ENCODE measurements around the gene NUP43. TPM values are rescaled to one million over a fixed set of nuclear protein-coding genes. Genes with fewer than 3 reads are reported as not detected.
"Not testable (repeated sequence)": the region's sequence is repeated elsewhere in the genome, so short reads cannot be mapped to it uniquely, and the experiment has no call there.

The NUP43 gene
- total RNA-seq = 17.8 TPM

DNA sequence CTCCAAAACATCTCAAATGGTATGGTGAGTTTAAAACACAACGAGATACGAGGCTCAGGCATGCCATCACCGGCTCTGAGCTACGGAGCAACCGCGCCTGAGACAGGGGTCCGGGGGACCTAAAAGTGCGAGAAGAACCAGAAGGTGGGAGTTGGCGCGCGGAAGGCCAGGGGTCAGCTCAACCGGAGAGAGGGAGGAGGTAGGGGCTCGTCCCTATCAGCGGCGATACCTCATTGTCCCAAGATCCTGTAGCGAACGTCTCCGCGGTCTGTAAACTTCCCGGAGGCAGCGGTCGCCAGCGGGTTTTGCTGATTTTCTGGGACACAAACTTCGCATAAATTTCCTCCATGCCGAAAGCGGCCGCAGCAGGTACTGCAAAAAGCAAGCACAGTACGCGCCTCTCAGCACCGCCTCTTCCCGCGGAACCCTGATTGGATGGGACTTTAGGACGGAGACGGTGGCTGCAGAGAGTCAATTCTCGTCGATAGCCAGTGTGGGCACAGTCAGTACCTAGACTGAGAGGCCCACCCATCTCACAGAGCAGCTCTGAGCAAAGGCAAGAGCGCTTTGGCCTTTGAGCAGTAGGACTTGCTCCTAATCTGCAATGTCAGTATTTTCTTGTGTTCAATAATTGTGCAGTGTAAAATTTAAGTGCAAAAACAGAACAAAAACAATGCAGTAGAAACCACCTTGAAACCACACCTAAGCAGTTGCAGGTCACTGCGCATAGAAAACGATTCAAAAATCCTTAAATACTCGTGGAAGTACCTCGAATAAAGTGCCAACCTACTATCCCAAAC is at the start of gene NUP43:
Gene NUP43 (minus strand): TSS at position 383 of the 800 bp plus-strand sequence. CDS start 34 bp downstream, at position 349.
- DNase-seq = peak; percentile 92

GRCh38 chr6:149783551-149783950 is 37.2 kb upstream of the NUP43 start:
- no peak for DNase-seq

DNA sequence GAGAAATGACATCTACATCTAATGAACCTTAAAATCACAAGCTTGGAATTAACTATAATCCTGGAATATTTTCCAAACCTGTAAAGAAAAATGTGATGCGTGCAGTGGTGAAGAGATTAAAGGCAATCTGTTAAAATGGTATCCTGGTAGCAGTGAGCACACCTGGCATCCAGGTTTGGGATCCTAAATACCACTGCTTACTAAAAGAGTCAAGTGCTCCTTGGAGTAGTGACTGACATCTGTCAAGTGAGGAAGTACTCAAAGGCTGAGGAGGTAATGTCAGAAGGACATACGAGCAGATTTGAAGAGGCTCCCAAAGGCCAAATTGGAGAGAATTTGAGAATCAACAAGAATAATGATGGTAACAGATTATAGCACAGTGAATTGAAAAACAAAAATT is 36.0 kb upstream of the NUP43 start:
- DNase-seq = no peak

GRCh38 chr6:149781715-149782114 is 35.4 kb upstream of the NUP43 start:
- DNase-seq = no peak

DNA sequence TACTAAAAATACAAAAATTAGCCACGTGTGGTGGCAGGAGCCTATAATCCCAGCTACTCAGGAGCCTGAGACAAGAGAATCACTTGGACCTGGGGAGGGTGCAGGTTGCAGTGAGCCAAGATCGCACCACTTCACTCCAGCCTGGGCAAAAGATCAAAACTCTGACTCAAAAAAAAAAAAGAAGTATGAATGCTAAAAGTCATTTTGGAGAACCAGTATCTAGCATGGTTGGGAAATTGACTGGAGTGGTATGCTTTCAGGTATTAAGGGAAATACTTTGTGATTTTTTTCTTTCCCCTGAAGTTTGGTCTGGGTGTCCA is 33.3 kb upstream of the NUP43 start:
- no peak for DNase-seq

DNA sequence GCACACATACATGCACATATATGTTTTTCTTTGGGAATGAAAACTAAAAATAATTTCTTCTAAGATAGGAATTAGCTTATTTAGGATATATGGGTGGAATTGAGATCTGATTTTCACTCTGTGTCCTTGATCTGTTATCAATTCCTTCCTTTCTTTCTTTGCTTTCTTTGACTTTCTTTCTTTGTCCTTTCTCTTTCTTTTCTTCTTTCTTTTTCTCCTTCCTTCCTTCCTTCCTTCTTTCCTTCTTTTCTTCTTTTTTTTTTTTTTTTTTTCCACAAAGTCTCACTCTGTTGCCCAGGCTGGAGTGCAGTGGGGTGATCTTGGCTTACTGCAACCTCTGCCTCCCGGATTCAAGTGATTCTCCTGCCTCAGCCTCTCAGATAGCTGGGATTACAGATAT is 31.3 kb upstream of the NUP43 start:
- DNase-seq = no peak

DNA sequence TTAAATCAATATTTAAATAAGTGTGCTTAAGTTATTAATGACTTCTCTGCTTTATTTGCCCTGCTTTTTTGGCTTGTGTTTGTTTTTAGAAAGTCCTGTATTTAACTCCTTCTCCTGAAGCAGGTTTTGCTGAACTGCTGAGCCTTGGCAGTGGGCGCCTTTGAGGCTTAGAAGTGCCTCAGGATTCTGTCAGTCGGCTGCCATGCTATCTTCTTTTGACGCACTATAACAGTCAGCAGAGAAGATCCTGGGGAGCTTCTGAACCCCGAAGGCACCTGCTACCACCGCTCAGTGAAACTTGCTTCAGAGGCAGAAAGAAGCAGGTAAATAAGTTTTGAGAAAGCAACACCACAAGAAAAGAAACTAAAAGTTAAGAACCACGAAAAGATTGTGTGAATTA is 25.6 kb upstream of the NUP43 start:
- DNase-seq = no peak

- DNase-seq = no peak
Observed at GRCh38 chr6:149771185-149771584, 24.9 kb upstream of the NUP43 start.

- DNase-seq = no peak
Observed at GRCh38 chr6:149769676-149770075, 23.3 kb upstream of the NUP43 start.

DNA sequence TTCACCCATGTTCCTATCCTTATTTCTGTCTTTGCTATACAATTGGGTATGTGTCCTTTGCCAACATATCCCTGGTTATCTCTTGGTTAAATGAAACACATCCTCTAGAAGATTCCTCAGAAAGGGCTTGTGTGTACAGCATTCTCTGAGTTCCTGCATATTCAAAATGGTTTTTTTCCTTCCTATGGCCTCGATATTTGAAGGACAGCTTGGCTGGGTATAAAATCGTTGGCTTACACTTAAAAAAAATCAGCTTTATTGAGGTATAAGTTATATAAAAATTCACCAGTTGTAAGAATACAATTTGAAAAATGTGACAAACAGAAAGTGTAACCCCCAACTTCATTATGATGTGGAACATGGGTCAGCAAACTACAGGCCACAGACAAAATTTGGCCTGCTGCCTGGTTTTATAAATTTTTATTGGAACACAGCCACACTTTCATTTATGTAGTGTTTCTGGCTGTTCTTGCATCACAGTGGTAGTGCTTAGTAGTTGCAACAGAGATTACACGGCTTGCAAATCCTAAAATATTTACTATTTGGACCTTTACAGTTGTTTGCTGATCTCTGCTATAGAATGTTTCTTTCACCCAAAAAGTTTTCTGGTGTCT is 19.9 kb upstream of the NUP43 start:
- no peak for DNase-seq

GRCh38 chr6:149763866-149764265 is 17.5 kb upstream of the NUP43 start:
- no peak for DNase-seq

DNA sequence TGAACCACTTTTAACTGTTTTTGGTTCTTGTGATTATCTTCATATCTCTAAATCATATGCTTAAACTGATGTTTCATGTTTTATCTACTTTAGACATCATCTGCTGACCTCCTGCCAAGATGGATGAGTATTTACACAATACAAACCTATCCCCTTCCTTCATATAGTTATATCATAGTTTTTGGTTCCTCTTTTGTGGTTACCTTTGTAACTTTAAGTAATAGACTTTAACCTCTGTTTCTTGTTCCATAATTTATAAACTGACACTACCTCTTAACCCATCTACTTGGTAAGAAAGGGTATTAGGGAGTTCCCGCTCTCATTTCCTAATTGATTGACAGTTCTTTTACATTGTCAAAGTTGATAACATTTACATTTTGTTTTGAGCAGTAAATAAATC is 15.1 kb upstream of the NUP43 start:
- DNase-seq = no peak

DNA sequence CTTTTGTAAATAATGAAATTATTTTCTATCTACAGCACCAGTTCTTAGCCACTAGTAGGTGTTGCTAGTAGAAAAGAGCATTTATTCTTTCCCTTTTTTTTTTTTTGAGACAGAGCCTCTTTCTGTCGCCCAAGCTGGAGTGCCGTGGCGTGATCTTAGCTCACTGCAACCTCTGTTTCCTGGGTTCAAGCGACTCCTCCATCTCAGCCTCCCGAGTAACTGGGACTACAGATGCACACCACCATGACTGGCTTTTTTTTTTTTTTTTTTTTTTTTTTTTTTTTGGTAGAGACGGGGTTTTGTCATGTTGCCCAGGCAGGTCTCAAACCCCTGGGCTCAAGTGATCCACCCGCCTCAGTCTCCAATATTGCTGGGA is 9.9 kb upstream of the NUP43 start:
- no peak for DNase-seq

DNA sequence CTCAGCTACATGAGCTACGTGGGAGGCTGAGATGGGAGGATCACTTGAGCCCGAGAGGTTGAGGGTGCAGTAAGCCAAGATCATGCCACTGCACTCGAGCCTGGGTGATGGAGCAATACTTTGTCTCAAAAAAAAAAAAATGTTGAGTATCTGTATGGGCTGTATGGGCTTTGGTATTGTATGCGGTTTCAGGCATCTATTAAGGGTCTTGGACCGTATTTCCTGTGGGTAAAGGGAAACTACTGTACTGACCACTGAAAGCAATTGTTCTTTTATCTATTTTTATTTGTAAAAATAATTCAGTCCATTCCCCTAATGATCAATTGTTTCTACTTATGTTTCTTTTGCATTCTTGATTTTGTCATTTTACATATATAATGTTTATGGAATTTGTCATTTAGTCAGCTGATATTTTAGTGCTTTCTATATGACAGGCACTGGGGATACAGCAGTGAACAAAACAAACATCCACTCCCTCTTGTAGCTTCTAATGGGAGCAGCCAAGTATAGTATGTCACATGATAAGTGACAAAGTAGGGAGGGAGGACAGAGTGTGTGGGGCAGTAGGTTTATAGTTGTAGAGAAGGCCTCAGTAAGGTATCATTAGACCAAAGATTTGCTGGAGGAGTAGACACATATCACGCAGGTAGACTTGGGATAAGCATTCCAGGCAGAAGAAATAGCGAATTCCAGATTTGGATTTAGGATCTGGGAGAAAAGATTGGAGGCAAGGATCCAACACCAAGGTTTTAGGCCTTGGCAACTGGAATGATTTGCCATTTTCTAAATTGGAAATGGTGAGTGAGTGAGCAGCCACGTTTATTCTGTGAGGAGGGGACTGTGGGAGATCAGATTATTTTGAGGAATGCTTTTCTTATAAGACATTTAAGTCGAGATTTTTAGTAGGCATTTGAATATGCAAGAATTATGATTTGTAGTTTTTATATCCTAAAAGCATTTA is 9.3 kb upstream of the NUP43 start:
- no peak for DNase-seq

GRCh38 chr6:149754548-149754947 is 8.2 kb upstream of the NUP43 start:
- no peak for DNase-seq

GRCh38 chr6:149753374-149753637 is 7.0 kb upstream of the NUP43 start:
- DNase-seq = not testable (repeated sequence)

DNA sequence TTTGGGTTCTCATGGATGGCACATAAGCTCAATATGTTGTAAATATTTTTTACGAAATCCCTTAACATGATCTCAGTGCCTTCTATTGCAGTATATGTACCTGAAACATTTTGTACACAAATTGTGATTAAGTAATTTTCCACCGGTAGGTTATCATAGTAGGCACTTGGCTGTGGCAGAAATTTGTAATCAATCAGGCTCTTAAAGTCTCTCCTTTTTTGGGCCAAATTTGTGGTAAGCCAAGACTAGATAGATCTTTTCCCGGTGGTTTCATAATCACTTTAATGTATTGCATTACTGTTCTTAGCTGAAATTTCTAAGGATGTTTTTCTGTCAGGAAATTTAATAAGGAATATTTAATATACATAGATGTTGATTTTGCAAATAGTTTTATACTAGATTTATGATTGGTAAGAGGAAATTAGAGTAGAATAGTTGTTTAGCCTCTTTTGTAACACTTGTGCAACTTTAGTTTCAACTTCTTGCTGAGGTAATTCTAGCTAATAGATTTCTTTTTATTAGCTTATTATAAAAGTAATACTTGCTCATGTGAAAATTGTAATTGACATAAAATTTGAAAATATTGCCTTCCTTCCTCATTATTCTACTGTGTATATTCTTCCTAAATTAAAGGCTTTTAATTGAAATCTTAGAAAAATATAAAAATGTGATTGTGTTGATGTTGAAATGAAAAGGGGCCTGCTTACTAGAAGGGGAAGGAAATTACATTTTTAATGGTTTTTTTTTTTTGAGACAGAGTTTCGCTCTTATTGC is 6.5 kb upstream of the NUP43 start:
- no peak for DNase-seq

DNA sequence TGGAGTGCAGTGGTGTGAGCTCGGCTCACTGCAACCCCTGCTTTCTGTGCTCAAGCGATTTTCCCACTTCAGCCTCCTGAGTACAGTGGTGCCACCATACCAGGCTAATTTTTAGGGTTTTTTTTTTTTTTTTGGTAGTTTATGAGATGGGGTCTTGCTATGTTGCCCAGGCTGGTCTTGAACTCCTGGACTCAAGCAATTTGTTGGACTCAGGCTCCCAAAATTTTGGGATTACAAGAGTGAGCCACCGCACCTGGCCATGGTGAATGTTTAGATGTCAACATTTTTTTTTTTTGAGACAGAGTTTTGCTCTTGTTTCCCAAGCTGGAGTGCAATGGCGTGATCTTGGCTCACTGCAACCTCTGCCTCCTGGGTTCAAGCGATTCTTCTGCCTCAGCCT is 5.6 kb upstream of the NUP43 start:
- not testable (repeated sequence) for DNase-seq

DNA sequence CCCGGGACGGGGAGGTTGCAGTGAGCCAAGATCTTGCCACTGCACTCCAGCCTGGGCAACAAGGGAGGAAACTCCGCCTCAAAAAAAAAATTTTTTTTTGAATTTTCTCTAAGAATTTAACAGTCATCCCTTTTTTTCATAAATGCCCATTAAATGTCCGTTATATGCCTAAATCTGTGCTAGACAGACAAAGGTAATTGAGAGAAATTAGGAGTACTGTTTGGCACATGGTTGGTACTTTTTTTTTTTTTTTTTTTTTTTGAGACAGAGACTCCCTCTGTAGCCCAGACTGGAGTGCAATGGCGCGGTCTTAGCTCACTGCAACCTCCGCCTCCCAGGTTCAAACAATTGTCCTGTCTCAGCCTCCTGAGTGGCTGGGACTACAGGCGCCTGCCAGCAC is 4.9 kb upstream of the NUP43 start:
- no peak for DNase-seq

DNA sequence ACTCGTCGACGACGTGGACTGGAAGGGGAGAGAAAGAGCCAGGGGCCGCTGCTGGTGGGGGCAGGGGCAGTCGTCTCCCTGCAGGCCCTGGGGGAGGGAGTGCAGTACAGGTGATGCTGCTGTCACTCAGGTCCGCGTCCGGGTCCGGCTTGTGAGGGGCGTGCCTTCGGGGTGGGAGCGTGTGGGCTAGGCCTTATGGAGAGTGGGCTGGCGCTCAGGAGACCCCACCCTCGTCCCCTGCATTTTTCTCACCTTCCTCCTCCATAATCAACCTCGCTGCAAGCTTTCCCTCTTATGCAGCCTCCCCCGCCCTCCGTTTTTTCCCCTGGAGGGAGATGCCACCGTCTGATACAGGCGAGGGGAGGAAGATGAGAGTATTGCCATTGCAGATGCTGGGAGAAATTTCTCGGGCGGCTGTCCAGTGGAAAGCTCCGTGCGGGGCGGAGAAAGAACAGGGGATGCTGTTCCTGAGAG is 3.8 kb upstream of the NUP43 start:
- DNase-seq = peak; percentile 36

- peak; percentile 75 for DNase-seq
Observed at GRCh38 chr6:149749594-149750135, 3.3 kb upstream of the NUP43 start, which contains the start of gene PCMT1. PCMT1 (plus strand) TSS chr6:149749741; CDS start chr6:149749902, 161 bp downstream.

DNA sequence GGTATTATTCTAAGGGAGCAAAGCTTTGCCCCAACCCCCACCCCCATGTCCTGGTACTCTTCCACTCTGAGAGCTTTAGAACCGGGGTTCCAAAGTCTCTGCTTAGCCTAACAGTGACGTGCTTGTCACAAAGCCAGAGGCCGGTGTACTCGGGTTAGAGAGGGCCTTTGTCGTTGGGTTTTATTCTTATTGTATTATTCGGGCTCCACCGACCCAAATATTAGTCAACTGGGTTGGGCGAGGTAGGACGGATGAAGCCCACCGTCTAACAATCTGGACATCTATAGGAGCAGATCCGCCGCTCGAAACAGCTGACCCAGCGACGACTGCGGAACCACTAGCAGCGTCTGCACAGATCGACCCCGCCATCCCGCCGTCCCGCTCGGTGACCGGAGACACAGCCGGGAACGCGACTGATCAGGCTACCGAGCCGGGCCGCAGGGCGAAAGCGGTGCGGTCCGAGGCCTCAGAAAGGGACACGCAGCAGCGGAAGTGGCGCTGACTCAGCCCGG is 2.8 kb upstream of the NUP43 start:
- DNase-seq = not testable (repeated sequence)

All from skin of body (tissue), 2 donors.